DND-41 (cell line): ENCODE measurements around the gene TIMM23.
"Not testable (repeated sequence)": the region's sequence is repeated elsewhere in the genome, so short reads cannot be mapped to it uniquely, and the experiment has no call there.

Source experiments
- ATAC-seq: fragments of 200-7000 bp; cut with Tn5 transposase; 3 replicates; pipeline ENCODE4 v1.9.1; 2021; ENCODE audit warnings: low read depth; ENCODE audit not compliant: insufficient read depth
- DNase-seq: peaks from one replicate; pipeline ENCODE4 v3.0.0-alpha.2; 2020
- H2AFZ ChIP-seq: 2 replicates; pipeline ENCODE4 v1.6.0; 2012; ENCODE audit warnings: low read depth, low read length
- H3K27ac ChIP-seq: 2 replicates; pipeline ENCODE4 v1.5.1; 2012; ENCODE audit warnings: low read length, inconsistent platforms
- H3K27me3 ChIP-seq: fragments of 200-600 bp; sonication (generic); 2 replicates; pipeline ENCODE4 v1.6.0; 2012; ENCODE audit warnings: low read length, mild to moderate bottlenecking, inconsistent platforms; ENCODE audit not compliant: insufficient read depth, poor library complexity
- H3K36me3 ChIP-seq: 2 replicates; pipeline ENCODE4 v1.5.1; 2012; ENCODE audit warnings: low read length, inconsistent platforms; ENCODE audit not compliant: insufficient read depth
- H3K4me1 ChIP-seq: 2 replicates; pipeline ENCODE4 v1.5.1; 2012; ENCODE audit warnings: mild to moderate bottlenecking, low read length; ENCODE audit not compliant: insufficient read depth
- H3K4me2 ChIP-seq: 2 replicates; pipeline ENCODE4 v1.6.0; 2012; ENCODE audit warnings: mild to moderate bottlenecking, moderate library complexity, low read length, inconsistent platforms; ENCODE audit not compliant: insufficient read depth
- H3K4me3 ChIP-seq, 2 experiments: fragments of 200-600 bp in 1 of 2; shearing (Covaris generic) in 1 of 2; 2 replicates each; pipeline ENCODE4 v1.5.1; 2012 to 2016; ENCODE audit warnings: inconsistent platforms in 2 of 2, low read length in 2 of 2, mild to moderate bottlenecking in 2 of 2, low read depth in 1 of 2, moderate library complexity in 1 of 2
- H3K79me2 ChIP-seq: 2 replicates; pipeline ENCODE4 v1.6.0; 2012; ENCODE audit warnings: low read length, inconsistent platforms; ENCODE audit not compliant: insufficient read depth
- H3K9ac ChIP-seq: 2 replicates; pipeline ENCODE4 v1.6.0; 2012; ENCODE audit warnings: low read depth, mild to moderate bottlenecking, inconsistent platforms, low read length, moderate library complexity
- H3K9me3 ChIP-seq: 2 replicates; pipeline ENCODE4 v1.5.1; 2012; ENCODE audit warnings: low read length, moderate library complexity, mild to moderate bottlenecking, inconsistent platforms; ENCODE audit not compliant: insufficient read depth, severe bottlenecking
- H4K20me1 ChIP-seq: 2 replicates; pipeline ENCODE4 v1.6.0; 2012; ENCODE audit warnings: low read length; ENCODE audit not compliant: insufficient read depth

The TIMM23 gene

DNA sequence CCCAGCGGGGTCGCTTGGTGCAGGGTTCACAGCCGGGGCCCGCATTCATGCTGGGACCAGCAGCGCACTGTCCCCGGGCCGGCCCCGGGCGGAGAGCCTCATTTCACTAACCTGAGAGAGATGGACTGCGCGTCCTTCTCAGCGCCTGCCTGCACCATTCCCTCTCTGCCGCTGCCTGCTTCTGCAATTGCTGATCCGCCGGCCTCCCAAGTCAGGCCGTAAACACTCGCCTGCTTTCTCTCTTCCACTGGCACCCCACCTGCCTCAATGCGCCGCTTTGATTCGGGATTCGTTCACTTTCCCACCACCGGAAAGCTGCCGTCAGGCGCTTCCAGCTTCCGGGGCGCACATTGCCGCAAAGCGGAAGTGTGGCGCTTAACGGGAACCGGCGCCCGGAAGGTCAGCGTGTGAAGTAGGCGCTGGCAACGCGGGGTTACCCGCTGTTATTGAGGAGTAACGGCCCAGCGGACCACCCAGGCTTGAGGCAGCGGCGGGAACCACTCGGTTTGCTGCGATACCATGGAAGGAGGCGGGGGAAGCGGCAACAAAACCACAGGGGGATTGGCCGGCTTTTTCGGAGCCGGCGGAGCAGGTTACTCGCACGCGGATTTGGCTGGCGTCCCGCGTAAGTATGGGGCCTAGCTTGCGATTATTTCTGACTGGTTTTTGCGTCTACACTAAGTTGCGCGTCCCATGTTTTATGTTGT, at the start of gene TIMM23:
TSS of gene TIMM23 (plus strand) at position 384 of the 707 bp plus-strand sequence. CDS start at position 520, 136 bp downstream.
- H3K9me3 ChIP-seq, H3K27me3 ChIP-seq, H3K36me3 ChIP-seq, H4K20me1 ChIP-seq: not testable (repeated sequence)
- ATAC-seq = peak; percentile 91
- DNase-seq = peak; percentile 90
- H3K9ac ChIP-seq = peak within 1 kb of the TSS; percentile 71
- peaks cover 77% of the 10 kb centered on the region for H3K79me2 ChIP-seq
- H3K4me2 ChIP-seq = peak within 1 kb of the TSS; percentile 65
- peak within 1 kb of the TSS; percentile 81 for H3K27ac ChIP-seq
- peaks cover 26% of the 10 kb centered on the region for H3K4me1 ChIP-seq
- peak within 1 kb of the TSS; percentile 67 to 92 for H3K4me3 ChIP-seq
- peak within 1 kb of the TSS; percentile 86 for H2AFZ ChIP-seq

GRCh38 chr10:45926790-45927189, 45.5 kb upstream of the TIMM23 start:
- not testable (repeated sequence) for H2AFZ ChIP-seq, H3K9me3 ChIP-seq, H3K9ac ChIP-seq, ATAC-seq, DNase-seq, H3K79me2 ChIP-seq, H3K27me3 ChIP-seq, H3K4me2 ChIP-seq, H3K36me3 ChIP-seq, H3K27ac ChIP-seq, H3K4me1 ChIP-seq, H4K20me1 ChIP-seq, H3K4me3 ChIP-seq

DNA sequence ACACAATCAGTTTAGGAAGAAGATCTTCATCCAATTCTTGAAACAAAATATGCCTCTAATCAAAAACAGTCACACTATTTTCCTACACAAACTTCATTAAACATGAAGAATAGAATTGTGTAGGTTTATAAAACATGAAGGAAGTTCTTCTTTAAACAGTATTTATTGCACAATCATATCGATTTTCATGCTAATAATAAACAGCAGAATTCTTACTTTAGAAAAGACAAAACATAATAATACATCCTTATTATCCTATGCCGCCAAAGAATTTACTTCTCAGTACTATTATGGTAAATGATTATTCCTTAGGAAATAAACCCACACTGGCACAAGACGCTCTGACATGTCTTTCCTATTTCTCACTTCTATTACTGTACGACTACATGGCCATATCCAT, 41.0 kb upstream of the TIMM23 start:
- H3K27me3 ChIP-seq, ATAC-seq, H3K36me3 ChIP-seq, H3K9ac ChIP-seq, H3K27ac ChIP-seq, DNase-seq, H3K4me2 ChIP-seq, H4K20me1 ChIP-seq, H3K4me3 ChIP-seq, H2AFZ ChIP-seq, H3K79me2 ChIP-seq, H3K4me1 ChIP-seq, H3K9me3 ChIP-seq: not testable (repeated sequence)

DNA sequence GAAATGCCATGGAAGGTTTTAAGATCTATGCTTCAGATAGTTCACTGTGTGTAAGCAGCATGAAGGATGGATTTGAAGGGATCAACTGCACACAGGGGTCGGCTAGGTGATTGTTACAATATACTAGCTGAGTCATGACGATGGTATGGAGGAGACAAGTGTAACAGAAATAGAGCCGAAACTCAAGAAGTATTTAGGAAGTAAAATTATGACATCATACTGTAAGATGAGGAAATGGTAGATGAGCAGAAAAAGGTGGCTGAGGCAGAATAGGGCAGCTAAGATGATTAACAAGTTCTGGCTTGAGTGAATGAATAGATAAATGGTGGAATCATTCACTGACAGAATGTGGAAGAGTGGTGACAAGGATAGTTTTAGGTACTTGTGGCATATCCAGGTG, 37.5 kb upstream of the TIMM23 start:
- not testable (repeated sequence) for H3K79me2 ChIP-seq, H3K27ac ChIP-seq, H3K36me3 ChIP-seq, H3K9me3 ChIP-seq, DNase-seq, H4K20me1 ChIP-seq, H3K4me2 ChIP-seq, H3K4me1 ChIP-seq, H3K27me3 ChIP-seq, H3K9ac ChIP-seq, ATAC-seq, H3K4me3 ChIP-seq, H2AFZ ChIP-seq

DNA sequence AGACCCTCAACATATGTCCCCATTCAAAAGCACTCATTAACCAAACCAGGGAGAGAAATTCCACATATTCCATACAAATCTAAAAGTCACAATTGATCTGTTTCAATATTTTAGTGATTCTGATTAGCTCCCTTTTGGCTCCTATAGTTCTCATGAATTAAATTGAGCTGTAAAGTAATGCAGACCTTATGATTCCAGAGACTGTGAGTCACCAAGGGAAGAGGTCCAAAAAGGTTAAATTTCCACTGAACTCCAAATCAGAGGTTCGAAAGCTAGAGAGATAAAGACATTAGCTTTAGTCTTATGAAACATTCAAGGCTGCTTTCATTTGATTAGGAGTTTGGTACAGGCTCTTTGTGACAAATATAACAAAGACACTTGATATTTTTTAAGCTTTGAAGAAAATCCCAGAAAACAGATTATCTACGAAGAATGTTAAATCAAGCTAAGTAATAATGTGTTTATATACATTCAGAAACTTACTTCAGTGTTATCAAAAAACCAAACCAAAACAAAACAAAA, 33.1 kb upstream of the TIMM23 start:
- ATAC-seq, H3K27me3 ChIP-seq, H4K20me1 ChIP-seq, H2AFZ ChIP-seq, H3K36me3 ChIP-seq, DNase-seq, H3K9ac ChIP-seq, H3K4me3 ChIP-seq, H3K79me2 ChIP-seq, H3K9me3 ChIP-seq, H3K27ac ChIP-seq, H3K4me2 ChIP-seq, H3K4me1 ChIP-seq: not testable (repeated sequence)

- H3K4me3 ChIP-seq, H2AFZ ChIP-seq, H3K9ac ChIP-seq, H3K9me3 ChIP-seq, ATAC-seq, H4K20me1 ChIP-seq, H3K4me2 ChIP-seq, H3K79me2 ChIP-seq, H3K27me3 ChIP-seq, DNase-seq, H3K4me1 ChIP-seq, H3K27ac ChIP-seq, H3K36me3 ChIP-seq: not testable (repeated sequence)
Observed at GRCh38 chr10:45941196-45941595, 31.1 kb upstream of the TIMM23 start.

- not testable (repeated sequence) for H3K27ac ChIP-seq, ATAC-seq, H3K79me2 ChIP-seq, H3K4me1 ChIP-seq, DNase-seq, H2AFZ ChIP-seq, H3K9ac ChIP-seq, H3K4me3 ChIP-seq, H3K4me2 ChIP-seq, H3K9me3 ChIP-seq, H4K20me1 ChIP-seq, H3K27me3 ChIP-seq
- H3K36me3 ChIP-seq = peaks cover 12% of the 10 kb centered on the region; the same call in 1 of the 2 replicates
Observed at GRCh38 chr10:45945476-45945875, 26.8 kb upstream of the TIMM23 start.

GRCh38 chr10:45947363-45947762, 24.9 kb upstream of the TIMM23 start:
- peaks cover 16% of the 10 kb centered on the region; the same call in 1 of the 2 replicates for H3K36me3 ChIP-seq
- not testable (repeated sequence) for H3K9me3 ChIP-seq, H3K9ac ChIP-seq, H3K27ac ChIP-seq, H2AFZ ChIP-seq, H3K4me1 ChIP-seq, H3K4me3 ChIP-seq, H4K20me1 ChIP-seq, H3K4me2 ChIP-seq, H3K27me3 ChIP-seq, H3K79me2 ChIP-seq, ATAC-seq, DNase-seq
